ENCODE measurements around the gene DCLK3. TPM values are rescaled to one million over a fixed set of nuclear protein-coding genes. Genes with fewer than 3 reads are reported as not detected.

The DCLK3 gene
- total RNA-seq, 2 donors from 2014 or later, result not detected

DNA sequence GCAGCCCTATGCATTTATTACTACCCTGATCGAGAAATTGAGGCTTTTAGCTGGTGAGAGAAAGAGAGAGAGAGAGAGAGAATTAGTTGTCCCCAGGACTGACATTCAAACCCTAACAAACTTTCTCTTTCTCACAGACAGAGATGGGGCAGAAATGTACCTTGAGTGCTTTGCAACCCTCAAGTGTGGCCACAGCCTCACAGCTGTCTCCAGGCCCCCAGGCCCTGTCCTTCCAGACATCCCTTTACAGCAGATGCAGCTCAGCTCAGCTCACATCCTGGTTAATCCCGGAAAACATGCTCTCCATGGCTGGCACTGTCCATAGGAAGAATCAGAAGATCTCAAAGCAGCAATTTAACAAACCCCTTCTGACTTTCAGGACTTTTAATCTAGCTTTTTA lies 67.6 kb downstream of the DCLK3 start:
- no peaks in the 10 kb centered on the region for H3K9me3 ChIP-seq (ENCODE audit: control insufficient read depth, low read length, poor library complexity, severe bottlenecking)
- Mint-ChIP-seq H3K36me3 (ENCODE audit: low read depth) (no peaks in the 10 kb centered on the region), H3K4me1 (peaks cover 2% of the 10 kb centered on the region), H3K27ac (no peak overlapping the region), H3K27me3 (peaks cover 18% of the 10 kb centered on the region), H3K4me3 (no peak overlapping the region)
- no peak for ATAC-seq
- DNase-seq, result no peak

DNA sequence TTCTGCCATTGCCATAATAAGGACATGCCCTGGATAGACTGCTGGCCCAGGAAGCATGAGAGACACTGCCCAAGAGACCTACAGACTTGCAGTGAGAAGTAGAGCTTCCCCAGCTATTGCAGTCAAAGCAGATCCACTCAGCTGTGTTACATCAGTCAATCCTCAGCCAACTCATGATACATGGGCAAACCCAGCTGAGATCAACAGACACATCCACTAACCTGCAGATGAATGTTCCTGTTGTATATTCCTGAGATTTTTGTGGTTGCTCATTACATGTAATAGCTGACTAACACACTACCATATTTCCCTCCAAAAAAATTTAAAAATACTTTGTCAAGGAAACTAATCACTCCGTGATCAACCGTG lies 68.6 kb downstream of the DCLK3 start:
- H3K27ac Mint-ChIP-seq, result no peak overlapping the region
- H3K4me1 Mint-ChIP-seq, result peaks cover 2% of the 10 kb centered on the region
- ATAC-seq, result no peak
- peaks cover 20% of the 10 kb centered on the region for H3K27me3 Mint-ChIP-seq
- no peak for DNase-seq
- H3K36me3 Mint-ChIP-seq (ENCODE audit: low read depth), result no peaks in the 10 kb centered on the region
- no peak overlapping the region for H3K4me3 Mint-ChIP-seq
- no peaks in the 10 kb centered on the region for H3K9me3 ChIP-seq (ENCODE audit: control insufficient read depth, low read length, poor library complexity, severe bottlenecking)

DNA sequence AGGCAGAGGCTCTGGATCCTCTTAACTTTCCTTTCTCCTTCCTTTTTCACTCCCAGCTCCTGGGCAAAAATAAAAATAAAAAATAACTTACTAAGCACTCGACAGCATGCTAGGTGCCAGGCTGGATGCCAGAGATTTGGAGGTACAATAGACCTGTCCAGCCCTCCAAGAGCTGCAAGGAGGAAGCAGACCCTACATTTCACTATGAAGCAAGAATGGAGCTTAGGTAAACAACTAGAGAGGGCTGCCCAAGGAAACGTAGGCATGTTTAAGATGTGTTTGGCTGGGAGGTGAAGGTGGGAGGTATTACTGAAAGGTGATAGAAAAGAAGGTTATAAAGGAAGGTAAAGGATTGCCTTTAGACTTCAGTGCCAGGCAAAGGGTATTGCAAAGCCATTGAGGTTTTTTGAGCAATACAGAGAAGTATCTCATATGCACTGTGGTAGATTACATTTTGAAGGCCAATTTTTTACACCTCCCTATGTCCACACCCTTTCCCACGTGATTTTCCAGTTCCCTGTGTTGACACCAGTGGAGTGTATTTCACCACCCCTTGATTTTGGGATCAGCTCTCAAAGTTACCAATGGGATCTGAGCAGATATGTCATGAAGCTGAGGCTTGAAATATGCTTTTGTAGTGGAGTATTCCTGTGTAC lies 69.1 kb downstream of the DCLK3 start:
- no peak for DNase-seq
- no peaks in the 10 kb centered on the region for H3K9me3 ChIP-seq (ENCODE audit: control insufficient read depth, low read length, poor library complexity, severe bottlenecking)
- Mint-ChIP-seq H3K27ac (no peak overlapping the region), H3K27me3 (peaks cover 20% of the 10 kb centered on the region), H3K36me3 (ENCODE audit: low read depth) (no peaks in the 10 kb centered on the region), H3K4me1 (peaks cover 2% of the 10 kb centered on the region), H3K4me3 (no peak overlapping the region)
- ATAC-seq, result no peak

DNA sequence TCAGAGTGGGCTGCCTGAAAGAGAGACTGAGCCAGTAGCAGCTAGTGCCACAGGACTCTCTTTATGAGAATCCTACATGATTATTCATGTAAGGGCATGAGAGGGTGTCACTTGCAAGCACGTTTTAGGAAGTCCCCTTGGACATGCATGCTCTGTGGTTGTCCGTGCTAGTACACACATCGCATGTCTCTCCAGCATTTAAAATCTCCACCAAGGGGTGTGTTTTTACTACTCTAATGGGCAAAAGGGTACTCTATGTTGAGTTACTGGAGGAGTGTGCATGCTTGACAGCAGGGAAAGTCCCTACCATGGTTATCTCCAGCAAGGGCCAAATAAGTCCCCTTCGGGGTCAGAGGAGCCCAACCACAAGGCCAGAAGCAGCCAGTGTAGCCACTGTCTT lies 70.7 kb downstream of the DCLK3 start:
- Mint-ChIP-seq H3K36me3 (ENCODE audit: low read depth) (no peaks in the 10 kb centered on the region), H3K27me3 (peaks cover 35% of the 10 kb centered on the region), H3K4me3 (no peak overlapping the region), H3K4me1 (peaks cover 2% of the 10 kb centered on the region), H3K27ac (no peak overlapping the region)
- no peak for DNase-seq
- no peaks in the 10 kb centered on the region for H3K9me3 ChIP-seq (ENCODE audit: control insufficient read depth, low read length, poor library complexity, severe bottlenecking)
- no peak for ATAC-seq

DNA sequence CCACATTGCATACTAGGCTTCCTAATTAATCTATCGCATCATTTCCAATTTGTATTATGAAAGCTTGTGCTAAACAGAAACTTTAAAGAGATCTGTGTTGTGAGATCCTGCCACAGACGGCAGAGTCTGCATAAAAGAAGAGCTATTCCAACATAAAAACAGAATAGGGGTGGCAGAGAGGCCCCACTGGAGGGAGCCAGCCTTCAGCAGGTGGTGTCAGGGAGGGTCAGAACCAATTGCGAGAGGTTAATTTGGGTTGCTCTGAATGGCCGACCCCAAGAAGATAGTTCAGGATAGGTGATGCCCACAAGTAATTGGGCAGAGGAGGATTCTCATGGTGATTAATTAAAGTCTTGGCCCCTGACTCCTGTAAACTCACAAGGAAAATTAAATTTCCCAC lies 74.8 kb downstream of the DCLK3 start:
- H3K27ac Mint-ChIP-seq, result no peak overlapping the region
- no peaks in the 10 kb centered on the region for H3K36me3 Mint-ChIP-seq (ENCODE audit: low read depth)
- no peaks in the 10 kb centered on the region for H3K9me3 ChIP-seq (ENCODE audit: control insufficient read depth, low read length, poor library complexity, severe bottlenecking)
- no peaks in the 10 kb centered on the region for H3K4me1 Mint-ChIP-seq
- no peak for DNase-seq
- no peak overlapping the region for H3K4me3 Mint-ChIP-seq
- no peak for ATAC-seq
- H3K27me3 Mint-ChIP-seq, result peaks cover 27% of the 10 kb centered on the region

DNA sequence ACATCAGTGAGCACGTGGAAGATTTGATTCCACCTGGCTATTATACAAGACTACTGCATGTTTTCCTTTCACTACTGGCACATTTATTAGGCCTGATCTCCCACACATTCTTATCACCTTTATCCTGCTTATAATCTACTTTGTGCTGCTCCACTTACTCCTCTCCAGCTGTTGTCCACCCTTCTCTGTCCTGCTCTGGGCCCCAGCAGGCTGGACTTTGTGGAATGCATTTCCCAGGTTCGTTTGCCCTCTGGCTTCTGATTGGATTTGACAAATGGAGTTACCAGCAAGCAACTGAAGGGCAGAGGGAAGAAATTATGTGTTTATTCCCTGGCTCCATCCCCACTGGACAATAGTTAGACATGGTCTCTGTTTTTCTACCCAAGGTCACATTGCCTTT lies 75.5 kb downstream of the DCLK3 start:
- H3K4me3 Mint-ChIP-seq, result no peak overlapping the region
- ATAC-seq (no peak), DNase-seq (no peak)
- no peak overlapping the region for H3K27ac Mint-ChIP-seq
- H3K9me3 ChIP-seq (ENCODE audit: control insufficient read depth, low read length, poor library complexity, severe bottlenecking), result no peaks in the 10 kb centered on the region
- H3K27me3 Mint-ChIP-seq, result peaks cover 27% of the 10 kb centered on the region
- H3K36me3 Mint-ChIP-seq (ENCODE audit: low read depth), result no peaks in the 10 kb centered on the region
- no peaks in the 10 kb centered on the region for H3K4me1 Mint-ChIP-seq

DNA sequence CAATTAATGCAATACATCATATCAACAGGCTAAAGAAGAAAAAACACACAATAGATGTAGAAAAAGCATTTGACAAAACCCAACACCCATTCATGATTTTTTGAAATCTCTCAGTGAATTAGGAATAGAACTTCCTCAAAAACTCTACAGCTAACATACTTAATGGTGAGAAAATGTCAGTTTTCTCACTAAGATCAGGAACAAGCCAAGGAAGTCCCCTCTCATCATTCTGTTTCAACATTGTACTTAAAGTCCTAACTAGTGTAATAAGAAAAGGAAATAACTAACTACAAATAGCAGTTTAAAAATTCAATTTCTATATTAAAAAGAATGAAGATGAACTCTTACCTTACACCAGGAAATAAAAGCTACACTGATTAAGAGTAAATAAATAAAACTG lies 77.8 kb downstream of the DCLK3 start:
- Mint-ChIP-seq H3K4me1 (no peaks in the 10 kb centered on the region), H3K27ac (no peak overlapping the region)
- no peak for ATAC-seq

DNA sequence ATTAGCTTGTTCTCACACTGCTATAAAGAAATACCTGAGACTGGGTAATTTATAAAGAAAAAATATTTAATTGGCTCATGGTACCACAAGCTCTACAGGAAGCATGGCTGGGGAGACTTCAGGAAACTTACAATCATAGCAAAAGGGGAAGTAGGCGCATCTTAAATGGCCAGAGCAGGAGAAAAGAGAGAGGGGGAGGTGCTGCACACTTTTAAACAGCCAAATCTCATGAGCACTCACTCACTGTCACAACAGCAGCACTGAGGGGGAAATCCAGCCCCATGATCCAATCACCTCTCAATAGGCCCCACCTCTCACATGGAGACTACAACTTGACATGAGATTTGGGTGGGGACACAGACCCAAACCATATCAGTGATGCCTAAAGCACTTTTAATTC lies 82.5 kb downstream of the DCLK3 start:
- Mint-ChIP-seq H3K4me1 (no peaks in the 10 kb centered on the region), H3K27ac (no peak overlapping the region)
- no peak for ATAC-seq

More for the DNA sequence above, 77.8 kb downstream of the DCLK3 start:
- H3K27me3 Mint-ChIP-seq, result peaks cover 20% of the 10 kb centered on the region
- H3K36me3 Mint-ChIP-seq (ENCODE audit: low read depth), result no peaks in the 10 kb centered on the region
- no peak overlapping the region for H3K4me3 Mint-ChIP-seq
- H3K9me3 ChIP-seq (ENCODE audit: control insufficient read depth, low read length, poor library complexity, severe bottlenecking), result no peaks in the 10 kb centered on the region
- no peak for DNase-seq

DNA sequence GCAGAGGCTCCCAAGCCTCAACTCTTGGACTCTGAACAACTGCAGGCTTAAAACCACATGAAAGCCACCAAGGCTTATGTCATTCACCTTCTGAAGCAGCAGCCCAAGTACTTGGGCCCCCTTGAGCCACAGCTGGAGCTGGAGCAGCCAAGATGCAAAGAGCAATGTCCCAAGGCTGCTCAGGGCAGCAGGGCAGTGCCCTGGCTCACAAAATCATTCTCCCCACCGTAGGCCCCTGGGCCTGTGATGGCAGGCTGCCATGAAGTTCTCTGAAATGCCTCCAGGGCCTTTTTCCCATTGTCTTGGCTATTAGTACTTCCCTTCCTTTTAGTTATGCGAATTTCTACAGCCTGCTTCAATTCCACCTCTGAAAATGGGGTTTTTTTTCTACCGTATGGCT lies 83.4 kb downstream of the DCLK3 start:
- ATAC-seq (no peak), DNase-seq (no peak)
- peaks cover 5% of the 10 kb centered on the region for H3K27me3 Mint-ChIP-seq
- H3K4me3 Mint-ChIP-seq, result no peak overlapping the region
- no peaks in the 10 kb centered on the region for H3K36me3 Mint-ChIP-seq (ENCODE audit: low read depth)
- no peak overlapping the region for H3K27ac Mint-ChIP-seq
- no peaks in the 10 kb centered on the region for H3K9me3 ChIP-seq (ENCODE audit: control insufficient read depth, low read length, poor library complexity, severe bottlenecking)
- H3K4me1 Mint-ChIP-seq, result no peaks in the 10 kb centered on the region

More for the DNA sequence above, 82.5 kb downstream of the DCLK3 start:
- H3K4me3 Mint-ChIP-seq, result no peak overlapping the region
- H3K27me3 Mint-ChIP-seq, result peaks cover 5% of the 10 kb centered on the region
- no peak for DNase-seq
- no peaks in the 10 kb centered on the region for H3K36me3 Mint-ChIP-seq (ENCODE audit: low read depth)
- no peaks in the 10 kb centered on the region for H3K9me3 ChIP-seq (ENCODE audit: control insufficient read depth, low read length, poor library complexity, severe bottlenecking)

DNA sequence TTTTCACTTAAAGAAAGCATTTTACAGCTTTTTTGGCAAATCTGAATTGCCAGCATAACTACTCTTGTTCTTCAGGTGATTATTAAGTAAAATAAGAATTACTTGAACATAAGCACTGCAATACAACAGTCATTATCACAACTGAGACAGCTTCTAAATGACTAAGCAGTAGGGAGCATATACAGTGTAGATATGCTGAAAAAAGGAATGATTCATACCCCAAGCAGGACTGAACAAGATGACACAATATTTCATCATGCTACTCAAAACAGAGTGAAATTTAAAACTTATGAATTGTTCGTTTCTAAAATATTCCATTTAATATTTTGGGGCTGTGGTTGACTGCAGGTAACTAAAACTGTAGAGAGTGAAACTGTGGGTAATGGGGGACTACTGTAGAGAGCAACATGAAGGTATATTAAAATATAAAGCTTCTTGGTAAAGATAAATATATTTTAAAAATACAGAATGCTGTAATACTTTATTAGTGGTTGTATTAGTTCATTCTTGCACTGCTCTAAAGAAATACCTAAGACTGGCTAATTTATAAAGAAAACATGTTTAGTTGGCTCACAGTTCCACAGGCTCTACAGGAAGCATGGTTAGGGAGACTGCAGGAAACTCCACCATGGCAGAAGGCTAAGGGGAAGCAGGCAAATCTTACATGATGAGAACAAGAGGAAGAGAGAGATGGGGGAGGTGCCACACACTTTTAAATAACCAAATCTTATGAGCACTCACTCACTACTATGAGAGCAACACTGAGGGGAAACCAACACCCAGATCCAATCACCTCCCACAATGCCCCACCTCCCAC lies 84.8 kb downstream of the DCLK3 start:
- no peaks in the 10 kb centered on the region for H3K4me1 Mint-ChIP-seq
- ATAC-seq, result no peak

DNA sequence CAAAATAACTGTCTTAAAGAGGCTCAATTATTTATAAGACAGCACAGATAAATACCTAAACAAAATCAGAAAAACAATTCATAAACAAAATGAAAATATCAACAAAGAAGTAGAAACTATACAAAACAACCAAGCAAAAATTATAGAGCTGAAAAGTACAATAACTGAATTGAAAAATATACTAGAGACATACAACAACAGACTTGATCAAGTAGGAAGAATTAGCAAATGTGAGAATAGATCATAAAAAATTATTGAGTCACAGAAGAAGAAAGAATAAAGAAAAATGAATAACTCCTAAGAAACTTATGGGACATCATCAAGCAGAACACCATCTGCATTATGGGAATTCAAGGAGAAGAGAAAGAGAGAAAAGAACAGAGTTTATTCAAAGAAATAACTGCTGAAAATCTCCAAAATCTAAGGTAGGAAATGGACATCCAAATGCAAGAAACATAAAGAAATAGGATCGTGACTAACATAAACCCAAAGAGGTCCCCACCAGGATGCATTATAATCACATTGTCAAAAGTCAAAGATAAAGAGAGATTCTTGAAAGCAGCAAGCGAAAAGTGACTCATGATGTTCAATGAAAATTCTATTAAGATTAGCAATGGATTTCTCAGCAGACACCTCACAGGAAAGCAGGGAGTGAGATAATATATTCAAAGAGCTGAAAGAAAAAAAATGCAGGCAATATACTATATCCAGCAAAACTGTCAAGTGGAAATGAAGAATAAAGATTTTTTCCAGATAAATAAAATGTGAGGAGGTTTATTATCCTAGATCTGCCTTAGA lies 85.9 kb downstream of the DCLK3 start:
- ATAC-seq (no peak), DNase-seq (no peak)
- no peak overlapping the region for H3K27ac Mint-ChIP-seq
- H3K27me3 Mint-ChIP-seq, result peaks cover 2% of the 10 kb centered on the region
- H3K4me1 Mint-ChIP-seq, result no peaks in the 10 kb centered on the region
- H3K9me3 ChIP-seq (ENCODE audit: control insufficient read depth, low read length, poor library complexity, severe bottlenecking), result peaks cover 4% of the 10 kb centered on the region
- no peak overlapping the region for H3K4me3 Mint-ChIP-seq
- H3K36me3 Mint-ChIP-seq (ENCODE audit: low read depth), result no peaks in the 10 kb centered on the region

More for the DNA sequence above, 84.8 kb downstream of the DCLK3 start:
- H3K9me3 ChIP-seq (ENCODE audit: control insufficient read depth, low read length, poor library complexity, severe bottlenecking), result peaks cover 4% of the 10 kb centered on the region
- Mint-ChIP-seq H3K27me3 (peaks cover 5% of the 10 kb centered on the region), H3K36me3 (ENCODE audit: low read depth) (no peaks in the 10 kb centered on the region), H3K27ac (no peak overlapping the region), H3K4me3 (no peak overlapping the region)
- no peak for DNase-seq

DNA sequence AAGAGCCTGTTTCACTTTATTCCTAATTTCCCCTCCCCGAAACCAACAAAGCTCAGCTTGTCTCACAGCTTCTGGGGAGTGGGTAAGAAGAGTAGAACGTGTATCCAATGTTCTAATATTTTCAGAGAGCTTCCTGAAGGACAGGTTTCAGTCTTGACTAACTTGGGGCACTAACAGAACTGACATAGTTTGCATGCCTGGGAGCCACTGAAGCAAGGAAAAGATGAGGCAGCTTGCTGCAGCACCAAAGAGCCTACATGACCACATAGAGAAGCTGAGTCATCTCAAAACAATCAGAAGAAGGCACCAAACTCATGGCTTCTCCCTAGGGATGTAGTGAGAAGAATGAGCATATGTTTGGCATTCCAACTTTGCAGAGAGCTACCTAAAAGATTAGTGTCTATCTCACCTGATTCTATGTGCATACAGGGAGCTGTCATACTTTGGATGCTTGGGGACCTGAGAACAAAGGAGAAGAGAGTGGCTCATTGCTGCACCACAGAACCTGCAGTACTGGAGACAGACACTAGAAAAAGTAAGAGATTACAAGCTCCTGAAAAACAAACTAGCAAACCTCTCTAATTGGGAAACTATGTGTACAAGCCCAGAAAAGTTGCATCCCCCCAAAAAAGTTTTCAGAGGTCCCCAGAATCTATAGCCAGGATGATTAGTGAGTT lies 86.9 kb downstream of the DCLK3 start:
- no peaks in the 10 kb centered on the region for H3K27me3 Mint-ChIP-seq
- no peaks in the 10 kb centered on the region for H3K4me1 Mint-ChIP-seq
- DNase-seq (no peak), ATAC-seq (no peak)
- H3K9me3 ChIP-seq (ENCODE audit: control insufficient read depth, low read length, poor library complexity, severe bottlenecking), result peaks cover 4% of the 10 kb centered on the region
- no peak overlapping the region for H3K4me3 Mint-ChIP-seq
- H3K27ac Mint-ChIP-seq, result no peak overlapping the region
- no peaks in the 10 kb centered on the region for H3K36me3 Mint-ChIP-seq (ENCODE audit: low read depth)

DNA sequence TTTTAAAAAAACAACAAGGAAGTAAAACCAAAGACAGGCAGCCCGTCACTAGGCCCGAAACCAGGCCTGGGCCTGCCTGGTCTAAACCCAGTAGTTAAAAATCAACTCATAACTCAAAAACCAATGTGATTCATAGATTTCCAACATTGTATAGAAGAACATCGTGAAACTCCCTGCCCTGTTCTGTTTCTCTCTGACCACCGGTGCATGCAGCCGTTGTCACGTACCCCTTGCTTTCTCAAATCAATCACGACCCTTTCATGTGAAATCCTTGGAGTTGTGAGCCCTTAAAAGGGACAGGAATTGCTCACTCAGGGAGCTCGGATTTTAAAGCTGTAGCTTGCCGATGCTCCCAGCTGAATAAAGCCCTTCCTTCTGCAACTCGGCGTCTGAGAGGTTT lies 89.5 kb downstream of the DCLK3 start:
- ATAC-seq (no peak), DNase-seq (no peak)
- Mint-ChIP-seq H3K4me1 (no peaks in the 10 kb centered on the region), H3K27me3 (no peaks in the 10 kb centered on the region), H3K27ac (no peak overlapping the region), H3K36me3 (ENCODE audit: low read depth) (no peaks in the 10 kb centered on the region), H3K4me3 (no peak overlapping the region)
- peaks cover 4% of the 10 kb centered on the region for H3K9me3 ChIP-seq (ENCODE audit: control insufficient read depth, low read length, poor library complexity, severe bottlenecking)

Measured in T-helper 17 cell (primary cell).